ENCODE results near the gene CHST11.

GRCh38 chr12:104747955-104748354 is 291.2 kb downstream of the CHST11 start:
- TF ChIP-seq MTA3 (IDR thresholded peaks at IDR 0.05; ENCODE audit: borderline replicate concordance, low read length) (no peak), USF2 (IDR thresholded peaks at IDR 0.05; ENCODE audit: borderline replicate concordance, low read depth, low read length) (no peak), EGR1 (IDR thresholded peaks at IDR 0.05; ENCODE audit: borderline replicate concordance in 1 of 2, low read depth in 2 of 2, low read length in 2 of 2) (no peak)
